Sigmoid colon (tissue), 3 donors: ENCODE data around the gene CIAO2A.

Experiments used
- POLR2A ChIP-seq, 2 donors: fragments of 450-650 bp; IDR thresholded peaks; one replicate each; pipeline ENCODE4 v1.6.1; 2016; ENCODE audit warnings: antibody characterized with exemption in 2 of 2, mild to moderate bottlenecking in 2 of 2, moderate library complexity in 2 of 2
- TF ChIP-seq, protein P1 (sequence below), 4 experiments: fragments of 450-650 bp in 3 of 4; fragments of 200-600 bp in 1 of 4; IDR thresholded peaks; one replicate each; pipeline ENCODE4 v1.5.1; 2016 to 2019; ENCODE audit warnings: antibody characterized with exemption in 4 of 4, mild to moderate bottlenecking in 3 of 4, moderate library complexity in 2 of 4

DNA sequence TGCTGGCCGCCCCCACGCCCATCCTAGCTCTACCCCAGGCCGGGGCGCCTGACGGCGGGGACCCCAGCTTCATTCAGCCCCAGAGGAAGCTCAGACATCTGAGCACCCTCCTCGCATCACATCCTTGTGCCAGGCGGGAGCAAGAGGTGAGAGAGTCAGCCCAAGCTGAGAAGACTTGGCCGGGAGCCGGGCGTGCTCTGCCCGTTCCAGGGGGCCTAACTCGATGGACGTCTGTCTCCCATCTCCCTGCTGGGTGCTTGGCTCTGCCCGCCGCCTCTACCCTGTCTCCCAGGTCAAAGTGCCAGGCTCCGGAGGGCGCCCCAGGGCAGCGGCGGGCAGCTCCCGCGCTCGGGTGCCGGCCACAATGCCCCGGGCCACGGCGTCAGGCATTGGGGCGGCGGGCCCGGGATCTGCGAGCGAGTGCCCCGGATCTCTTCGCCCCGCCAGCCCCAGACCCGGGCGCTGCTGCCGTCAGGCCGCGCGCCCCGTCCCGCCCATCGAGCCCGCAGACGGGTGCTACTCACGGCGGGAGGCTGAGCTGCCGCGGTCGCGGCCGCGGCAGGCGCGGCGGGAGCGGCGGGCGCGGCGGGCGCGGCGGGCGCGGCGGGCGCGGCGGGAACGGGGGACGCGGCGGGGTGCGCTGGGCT, 47.7 kb downstream of the CIAO2A start:
- TF ChIP-seq, protein P1, sequence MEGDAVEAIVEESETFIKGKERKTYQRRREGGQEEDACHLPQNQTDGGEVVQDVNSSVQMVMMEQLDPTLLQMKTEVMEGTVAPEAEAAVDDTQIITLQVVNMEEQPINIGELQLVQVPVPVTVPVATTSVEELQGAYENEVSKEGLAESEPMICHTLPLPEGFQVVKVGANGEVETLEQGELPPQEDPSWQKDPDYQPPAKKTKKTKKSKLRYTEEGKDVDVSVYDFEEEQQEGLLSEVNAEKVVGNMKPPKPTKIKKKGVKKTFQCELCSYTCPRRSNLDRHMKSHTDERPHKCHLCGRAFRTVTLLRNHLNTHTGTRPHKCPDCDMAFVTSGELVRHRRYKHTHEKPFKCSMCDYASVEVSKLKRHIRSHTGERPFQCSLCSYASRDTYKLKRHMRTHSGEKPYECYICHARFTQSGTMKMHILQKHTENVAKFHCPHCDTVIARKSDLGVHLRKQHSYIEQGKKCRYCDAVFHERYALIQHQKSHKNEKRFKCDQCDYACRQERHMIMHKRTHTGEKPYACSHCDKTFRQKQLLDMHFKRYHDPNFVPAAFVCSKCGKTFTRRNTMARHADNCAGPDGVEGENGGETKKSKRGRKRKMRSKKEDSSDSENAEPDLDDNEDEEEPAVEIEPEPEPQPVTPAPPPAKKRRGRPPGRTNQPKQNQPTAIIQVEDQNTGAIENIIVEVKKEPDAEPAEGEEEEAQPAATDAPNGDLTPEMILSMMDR (IDR thresholded peaks at IDR 0.05): no peak
- no peak for TF ChIP-seq POLR2A (IDR thresholded peaks at IDR 0.05)
